IMR-90 (cell line): ENCODE results near the gene NSD2. TPM values are rescaled to one million over a fixed set of nuclear protein-coding genes. Genes with fewer than 3 reads are reported as not detected.
A peak's percentile ranks its signal among the peaks of the same experiment; 100 is the strongest.

Experiments
- ATAC-seq: fragments of 200-7000 bp; cut with Tn5 transposase; 2 replicates; pipeline ENCODE4 v1.9.1; 2020; ENCODE audit warnings: low read depth, mild to moderate bottlenecking, moderate library complexity
- BruUV-seq: library from RNA; stranded (reverse); fragments of 400-500 nt; replicated peaks from 2 replicates; lab custom pipeline; 2021; lab: Mats Ljungman, UMichigan
- CTCF ChIA-PET: fragments of 300-600 bp; formaldehyde crosslinking; extraction: SDS; loops from one replicate; lab custom pipeline; 2021; ENCODE audit warnings: antibody characterized with exemption; lab: Yijun Ruan, JAX
- POLR2A ChIA-PET: fragments of 300-600 bp; sonication (Branson Sonifier 250); formaldehyde crosslinking; loops from one replicate; lab custom pipeline; 2022; ENCODE audit warnings: antibody characterized with exemption; ENCODE audit not compliant: unreplicated experiment; lab: Charles Lee
- DNase-seq: peaks from one replicate; pipeline ENCODE4 v3.0.0; 2013
- H2AFZ ChIP-seq: replicated peaks from 2 replicates; pipeline ENCODE3; 2013; ENCODE audit warnings: low read length, mild to moderate bottlenecking; ENCODE audit not compliant: poor library complexity
- H2AK5ac ChIP-seq: 2 replicates; pipeline ENCODE4 v1.6.1; 2013; ENCODE audit warnings: low read depth, low read length, inconsistent platforms
- H2AK9ac ChIP-seq: replicated peaks from 2 replicates; pipeline ENCODE3; 2013; ENCODE audit warnings: mild to moderate bottlenecking, low read depth, low read length, moderate library complexity; ENCODE audit not compliant: poor library complexity
- H2BK120ac ChIP-seq: 2 replicates; pipeline ENCODE4 v1.6.1; 2013; ENCODE audit warnings: low read depth, low read length, inconsistent platforms
- H2BK15ac ChIP-seq: 3 replicates; pipeline ENCODE4 v1.6.1; 2013; ENCODE audit warnings: low read depth, low read length, inconsistent platforms
- H2BK20ac ChIP-seq: 2 replicates; pipeline ENCODE4 v1.6.1; 2013; ENCODE audit warnings: low read depth, mild to moderate bottlenecking, inconsistent platforms, low read length, moderate library complexity
- H2BK5ac ChIP-seq: 2 replicates; pipeline ENCODE4 v1.6.1; 2013; ENCODE audit warnings: mild to moderate bottlenecking, low read depth, low read length, inconsistent platforms; ENCODE audit not compliant: poor library complexity, severe bottlenecking
- H3K14ac ChIP-seq: replicated peaks from 2 replicates; pipeline ENCODE4 v1.6.1; 2013; ENCODE audit warnings: low read depth, low read length, inconsistent platforms
- H3K18ac ChIP-seq: 2 replicates; pipeline ENCODE4 v1.6.1; 2013; ENCODE audit warnings: low read depth, low read length, control low read depth
- H3K23ac ChIP-seq: 2 replicates; pipeline ENCODE4 v1.6.1; 2013; ENCODE audit warnings: low read depth, low read length, inconsistent platforms
- H3K27ac ChIP-seq: 2 replicates; pipeline ENCODE4 v1.5.1; 2013; ENCODE audit warnings: mild to moderate bottlenecking, control low read depth, low read length; ENCODE audit not compliant: insufficient read depth
- H3K27me3 ChIP-seq: 2 replicates; pipeline ENCODE4 v1.6.1; 2013; ENCODE audit warnings: low read length; ENCODE audit not compliant: control insufficient read depth, insufficient read depth
- H3K36me3 ChIP-seq: 2 replicates; pipeline ENCODE4 v1.6.1; 2013; ENCODE audit warnings: low read length, mixed read lengths; ENCODE audit not compliant: control insufficient read depth, insufficient read depth
- H3K4ac ChIP-seq: 2 replicates; pipeline ENCODE4 v1.6.1; 2013; ENCODE audit warnings: low read depth, low read length, inconsistent platforms
- H3K4me1 ChIP-seq: 2 replicates; pipeline ENCODE4 v1.6.1; 2013; ENCODE audit warnings: low read length, mixed read lengths; ENCODE audit not compliant: control insufficient read depth, insufficient read depth
- H3K4me2 ChIP-seq: 2 replicates; pipeline ENCODE4 v1.6.1; 2013; ENCODE audit warnings: low read depth, mild to moderate bottlenecking, control low read depth, low read length, moderate library complexity
- H3K4me3 ChIP-seq: 2 replicates; pipeline ENCODE4 v1.5.1; 2013; ENCODE audit warnings: low read depth, mild to moderate bottlenecking, control low read depth, low read length, moderate library complexity; ENCODE audit not compliant: insufficient read depth
- H3K56ac ChIP-seq: 2 replicates; pipeline ENCODE4 v1.6.1; 2013; ENCODE audit warnings: low read length, inconsistent platforms; ENCODE audit not compliant: insufficient read depth; ENCODE audit errors: extremely low read depth
- H3K79me1 ChIP-seq, 2 experiments: 2 replicates each; pipeline ENCODE4 v1.6.1; 2013; ENCODE audit warnings: low read length in 2 of 2, inconsistent platforms in 1 of 2, low read depth in 1 of 2
- H3K9ac ChIP-seq: 2 replicates; pipeline ENCODE4 v1.6.1; 2013; ENCODE audit warnings: low read depth, low read length, control low read depth
- H3K9me1 ChIP-seq: 2 replicates; pipeline ENCODE4 v1.6.1; 2013; ENCODE audit warnings: low read length, inconsistent platforms; ENCODE audit not compliant: insufficient read depth
- H3K9me3 ChIP-seq: 2 replicates; pipeline ENCODE4 v1.6.1; 2013; ENCODE audit warnings: low read length; ENCODE audit not compliant: control insufficient read depth, insufficient read depth
- H4K20me1 ChIP-seq: 2 replicates; pipeline ENCODE4 v1.6.1; 2013; ENCODE audit warnings: low read length, inconsistent platforms; ENCODE audit not compliant: insufficient read depth
- H4K5ac ChIP-seq: 2 replicates; pipeline ENCODE4 v1.6.1; 2013; ENCODE audit warnings: mild to moderate bottlenecking, low read depth, low read length, control low read depth
- H4K8ac ChIP-seq, 2 experiments: 2 replicates each; pipeline ENCODE4 v1.6.1; 2013; ENCODE audit warnings: low read depth in 2 of 2, low read length in 2 of 2, control low read depth in 1 of 2, inconsistent platforms in 1 of 2
- H4K91ac ChIP-seq: 2 replicates; pipeline ENCODE4 v1.6.1; 2013; ENCODE audit warnings: low read depth, low read length, inconsistent platforms; ENCODE audit not compliant: insufficient read depth
- BHLHE40 ChIP-seq: fragments of 150-350 bp; IDR thresholded peaks from 2 replicates; pipeline ENCODE4 v1.6.1; 2016; ENCODE audit warnings: mild to moderate bottlenecking, low read depth, low read length
- RCOR1 ChIP-seq: IDR thresholded peaks from 2 replicates; pipeline ENCODE4 v1.6.1; 2012; ENCODE audit warnings: mild to moderate bottlenecking, low read length, improper control_type of control experiment; ENCODE audit not compliant: insufficient replicate concordance
- WGBS, 2 experiments: methylation state at CpG; one replicate each; pipeline versions ENCODE4 v1.1.5 to v1.1.7; 2013; ENCODE audit warnings: missing lambda C conversion rate in 2 of 2; ENCODE audit not compliant: insufficient read length in 1 of 2; ENCODE audit errors: extremely low coverage in 2 of 2; 5-methylcytosine and 5-hydroxymethylcytosine counted together
- dilution Hi-C: fragments of 300-500 bp; cut with HindIII; formaldehyde crosslinking; loops from one replicate; pipeline ENCODE4 v1.14.3; 2018; ENCODE audit warnings: low sequenced_read_pairs; ENCODE audit not compliant: unreplicated experiment
- in situ Hi-C: fragments of 300-500 bp; cut with MboI; formaldehyde crosslinking; loops from 3 replicates; pipeline ENCODE4 v1.14.3; 2019; ENCODE audit warnings: low sequenced_read_pairs, inconsistent platforms, mixed read lengths
- intact Hi-C: fragments of 100-400 bp; cut with micrococcal nuclease; formaldehyde crosslinking; loops from 2 replicates; pipeline ENCODE4 v1.10.0; 2022
- polyA plus RNA-seq, 3 experiments: library from polyadenylated mRNA; depleted of rRNA; stranded (reverse); fragments of >200 nt; gene quantifications; 2 replicates each; pipeline ENCODE4 v1.2.3, GENCODE V29; 2012; ENCODE audit warnings: low replicate concordance in 1 of 3
- total RNA-seq: library from RNA; depleted of rRNA; stranded (reverse); fragments of >200 nt; gene quantifications from 2 replicates; pipeline ENCODE4 v1.2.3, GENCODE V29; 2012

The NSD2 gene
- total and polyA plus RNA-seq, 2 of the 4 experiments (the other 2 are of a cell fraction): 35.9 to 68.1 TPM

- dilution Hi-C loops (no loop called here), in situ Hi-C loops (no loop called here), intact Hi-C loops (no loop called here)
- Histone ChIP-seq H3K9me1 (0 out of 2 replicates have a peak, but pooled peaks cover 3% of the 10 kb centered on the region), H4K20me1 (peaks cover 4% of the 10 kb centered on the region; the same call in 1 of the 2 replicates), H3K14ac (no peak overlapping the region), H3K4me1 (peaks cover 10% of the 10 kb centered on the region), H4K5ac (no peak overlapping the region), H2BK15ac (no peak overlapping the region), H4K8ac (no peak overlapping the region), H3K4me3 (no peak overlapping the region), H2AK9ac (no peak overlapping the region), H3K18ac (no peak overlapping the region), H3K23ac (no peak overlapping the region), H4K91ac (no peak overlapping the region), H2AK5ac (peak overlapping the region; percentile 6; the same call in 1 of the 2 replicates), H3K9me3 (no peaks in the 10 kb centered on the region), H3K36me3 (no peaks in the 10 kb centered on the region), H2BK20ac (no peak overlapping the region), H2BK120ac (no peak overlapping the region), H3K79me1 (peaks cover 2 to 15% of the 10 kb centered on the region in 2 experiments; a peak in 2 of 4 replicates), H3K9ac (no peak overlapping the region), H3K27me3 (peaks cover 2% of the 10 kb centered on the region; the same call in 1 of the 2 replicates), H3K4ac (no peak overlapping the region), H2AFZ (no peak overlapping the region), H3K56ac (no peak overlapping the region), H3K27ac (no peak overlapping the region), H3K4me2 (no peak overlapping the region), H2BK5ac (no peak overlapping the region)
- no TSS peak for BruUV-seq
- ChIA-PET POLR2A (no interaction called here), CTCF (no interaction called here)
- DNase-seq (no peak), ATAC-seq (no peak)
- TF ChIP-seq BHLHE40: no peak
- TF ChIP-seq RCOR1: no peak
- WGBS, 2 experiments: 100% methylated on average over 1 of the region's 3 CpGs; no CpG with 5 or more reads in 1 of the 2 experiments
Measured at GRCh38 chr4:1868912-1869311, 2.3 kb upstream of the NSD2 start.
